ENCODE measurements around the gene OR56B4.

The OR56B4 gene

DNA sequence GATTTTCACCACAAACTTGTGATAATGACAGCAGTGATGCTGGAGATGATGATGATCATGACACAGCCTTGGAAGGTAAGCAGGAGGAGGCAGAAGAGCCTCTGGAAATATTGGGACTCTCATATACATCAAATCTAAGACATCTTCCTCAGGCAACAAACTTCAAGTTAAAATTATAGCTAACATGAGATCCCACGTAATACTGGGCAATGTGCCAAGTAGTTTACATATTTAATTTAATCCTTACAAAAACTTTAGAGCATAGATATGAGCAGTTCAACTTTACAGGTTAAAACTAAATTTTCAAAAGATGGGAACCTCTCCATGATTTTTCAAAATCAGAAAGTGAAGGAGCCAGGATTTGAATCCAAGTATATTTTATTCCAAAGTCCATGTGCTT lies 43.6 kb downstream of the OR56B4 start:
- Histone ChIP-seq H4K20me1 (ENCODE audit: insufficient read depth, low read length, poor library complexity, severe bottlenecking) (no peaks in the 10 kb centered on the region), H3K9ac (ENCODE audit: low read depth, low read length, poor library complexity, severe bottlenecking) (no peak overlapping the region), H3K79me2 (ENCODE audit: insufficient read depth, low read length) (no peaks in the 10 kb centered on the region), H3K4me3 (ENCODE audit: low read length, poor library complexity, severe bottlenecking) (no peak overlapping the region), H3K27me3 (ENCODE audit: insufficient read depth, low read length, poor library complexity, severe bottlenecking) (no peaks in the 10 kb centered on the region), H3K9me2 (replicated peaks; ENCODE audit: low read depth, low read length) (no peaks in the 10 kb centered on the region), H3F3A (ENCODE audit: low read depth) (no peaks in the 10 kb centered on the region), H3K4me1 (ENCODE audit: insufficient read depth, low read length, poor library complexity, severe bottlenecking) (no peaks in the 10 kb centered on the region), H2AFZ (ENCODE audit: low read length) (no peak overlapping the region), H3K9me3 (ENCODE audit: insufficient read depth, low read depth, low read length) (no peaks in the 10 kb centered on the region), H3K36me3 (ENCODE audit: insufficient read depth, low read length) (no peaks in the 10 kb centered on the region), H3K4me2 (ENCODE audit: low read depth, low read length, poor library complexity, severe bottlenecking) (no peak overlapping the region)
- no peak for TF ChIP-seq EZH2phosphoT487 (IDR thresholded peaks at IDR 0.05; ENCODE audit: borderline replicate concordance)
- TF ChIP-seq, protein P1, sequence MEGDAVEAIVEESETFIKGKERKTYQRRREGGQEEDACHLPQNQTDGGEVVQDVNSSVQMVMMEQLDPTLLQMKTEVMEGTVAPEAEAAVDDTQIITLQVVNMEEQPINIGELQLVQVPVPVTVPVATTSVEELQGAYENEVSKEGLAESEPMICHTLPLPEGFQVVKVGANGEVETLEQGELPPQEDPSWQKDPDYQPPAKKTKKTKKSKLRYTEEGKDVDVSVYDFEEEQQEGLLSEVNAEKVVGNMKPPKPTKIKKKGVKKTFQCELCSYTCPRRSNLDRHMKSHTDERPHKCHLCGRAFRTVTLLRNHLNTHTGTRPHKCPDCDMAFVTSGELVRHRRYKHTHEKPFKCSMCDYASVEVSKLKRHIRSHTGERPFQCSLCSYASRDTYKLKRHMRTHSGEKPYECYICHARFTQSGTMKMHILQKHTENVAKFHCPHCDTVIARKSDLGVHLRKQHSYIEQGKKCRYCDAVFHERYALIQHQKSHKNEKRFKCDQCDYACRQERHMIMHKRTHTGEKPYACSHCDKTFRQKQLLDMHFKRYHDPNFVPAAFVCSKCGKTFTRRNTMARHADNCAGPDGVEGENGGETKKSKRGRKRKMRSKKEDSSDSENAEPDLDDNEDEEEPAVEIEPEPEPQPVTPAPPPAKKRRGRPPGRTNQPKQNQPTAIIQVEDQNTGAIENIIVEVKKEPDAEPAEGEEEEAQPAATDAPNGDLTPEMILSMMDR (conservative IDR thresholded peaks at IDR 0.05; ENCODE audit: low read length): no peak

DNA sequence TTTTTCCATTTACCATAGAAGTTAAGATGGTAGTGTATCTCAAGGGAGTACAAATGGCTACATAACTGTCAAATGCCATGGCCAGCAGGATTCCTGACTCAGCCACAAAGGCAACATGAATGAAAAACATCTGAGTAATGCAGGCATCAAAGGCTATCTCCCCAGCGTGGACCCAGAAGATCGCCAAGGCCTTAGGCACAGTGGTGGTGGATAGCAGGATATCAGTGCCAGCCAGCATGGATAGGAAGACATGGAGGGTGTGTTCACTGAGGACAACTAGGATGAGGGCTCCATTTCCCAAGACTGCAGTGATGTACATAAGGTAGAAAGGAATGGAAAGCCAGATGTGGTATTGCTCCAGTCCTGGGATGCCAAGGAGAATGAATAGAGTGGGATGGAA lies 44.6 kb downstream of the OR56B4 start:
- Histone ChIP-seq H3K79me2 (ENCODE audit: insufficient read depth, low read length) (no peaks in the 10 kb centered on the region), H2AFZ (ENCODE audit: low read length) (no peak overlapping the region), H3K27me3 (ENCODE audit: insufficient read depth, low read length, poor library complexity, severe bottlenecking) (no peaks in the 10 kb centered on the region), H3K4me3 (ENCODE audit: low read length, poor library complexity, severe bottlenecking) (no peak overlapping the region), H4K20me1 (ENCODE audit: insufficient read depth, low read length, poor library complexity, severe bottlenecking) (no peaks in the 10 kb centered on the region), H3K4me1 (ENCODE audit: insufficient read depth, low read length, poor library complexity, severe bottlenecking) (no peaks in the 10 kb centered on the region), H3K9me3 (ENCODE audit: insufficient read depth, low read depth, low read length) (no peaks in the 10 kb centered on the region), H3K9ac (ENCODE audit: low read depth, low read length, poor library complexity, severe bottlenecking) (no peak overlapping the region), H3F3A (ENCODE audit: low read depth) (no peaks in the 10 kb centered on the region), H3K9me2 (replicated peaks; ENCODE audit: low read depth, low read length) (no peaks in the 10 kb centered on the region), H3K4me2 (ENCODE audit: low read depth, low read length, poor library complexity, severe bottlenecking) (no peak overlapping the region), H3K36me3 (ENCODE audit: insufficient read depth, low read length) (no peaks in the 10 kb centered on the region)
- no peak for TF ChIP-seq EZH2phosphoT487 (IDR thresholded peaks at IDR 0.05; ENCODE audit: borderline replicate concordance)
- TF ChIP-seq, protein P1 (conservative IDR thresholded peaks at IDR 0.05; ENCODE audit: low read length): no peak

DNA sequence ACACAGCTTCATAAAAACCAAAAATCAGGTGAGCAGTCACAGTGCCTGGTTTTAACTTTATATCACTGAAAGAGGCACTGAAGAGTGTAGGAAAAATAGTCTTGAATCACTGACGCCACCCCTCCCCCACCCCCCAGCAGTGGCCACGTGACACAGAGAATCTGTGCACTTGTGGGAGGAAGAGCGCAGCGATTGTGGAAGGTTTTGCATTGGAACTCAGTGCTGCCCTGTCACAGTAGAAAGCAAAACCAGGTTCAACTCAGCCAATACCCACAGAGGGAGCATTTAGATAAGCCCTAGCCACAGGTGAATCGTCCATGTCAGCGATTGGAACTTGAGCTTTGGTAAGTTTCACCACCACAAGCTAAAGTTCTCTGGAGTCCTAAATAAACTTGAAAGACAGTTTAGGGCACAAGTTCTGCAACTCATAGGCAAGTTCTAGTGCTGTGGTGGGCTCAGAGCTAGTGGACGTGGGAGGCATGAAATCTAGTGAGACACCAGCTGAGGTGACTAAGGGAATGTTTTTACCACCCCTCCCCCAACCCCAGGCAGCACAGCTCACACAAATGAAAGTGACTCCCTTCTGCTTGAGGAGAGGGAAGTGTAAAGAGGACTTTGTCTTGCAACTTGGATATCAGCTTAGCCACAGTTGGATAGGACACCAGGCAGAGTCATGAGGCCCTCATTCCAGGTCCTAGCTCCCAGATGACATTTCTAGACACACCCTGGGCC lies 49.3 kb downstream of the OR56B4 start:
- no peaks in the 10 kb centered on the region for H3K9me3 ChIP-seq (ENCODE audit: insufficient read depth, low read depth, low read length)

More for the DNA sequence above, 49.3 kb downstream of the OR56B4 start:
- Histone ChIP-seq H3F3A (ENCODE audit: low read depth) (no peaks in the 10 kb centered on the region), H3K79me2 (ENCODE audit: insufficient read depth, low read length) (no peaks in the 10 kb centered on the region), H3K36me3 (ENCODE audit: insufficient read depth, low read length) (no peaks in the 10 kb centered on the region), H4K20me1 (ENCODE audit: insufficient read depth, low read length, poor library complexity, severe bottlenecking) (no peaks in the 10 kb centered on the region), H3K9me2 (replicated peaks; ENCODE audit: low read depth, low read length) (no peaks in the 10 kb centered on the region), H3K4me1 (ENCODE audit: insufficient read depth, low read length, poor library complexity, severe bottlenecking) (no peaks in the 10 kb centered on the region), H3K4me3 (ENCODE audit: low read length, poor library complexity, severe bottlenecking) (no peak overlapping the region), H3K9ac (ENCODE audit: low read depth, low read length, poor library complexity, severe bottlenecking) (no peak overlapping the region), H3K27me3 (ENCODE audit: insufficient read depth, low read length, poor library complexity, severe bottlenecking) (no peaks in the 10 kb centered on the region), H2AFZ (ENCODE audit: low read length) (no peak overlapping the region), H3K4me2 (ENCODE audit: low read depth, low read length, poor library complexity, severe bottlenecking) (no peak overlapping the region)
- TF ChIP-seq, protein P1 (conservative IDR thresholded peaks at IDR 0.05; ENCODE audit: low read length): no peak
- no peak for TF ChIP-seq EZH2phosphoT487 (IDR thresholded peaks at IDR 0.05; ENCODE audit: borderline replicate concordance)

Data from Loucy (cell line).